Globus pallidus (tissue), 1 donor: ENCODE data around the gene PARD3B.
"Not testable (repeated sequence)": the region's sequence is repeated elsewhere in the genome, so short reads cannot be mapped to it uniquely, and the experiment has no call there.

Source experiments
- DNase-seq: peaks from one replicate; pipeline ENCODE4 v3.0.0-alpha.2; 2015; ENCODE audit warnings: low spot score

The PARD3B gene

GRCh38 chr2:204539019-204539385 lies 6.3 kb upstream of the PARD3B start:
- no peak for DNase-seq

GRCh38 chr2:204541637-204542036 lies 3.6 kb upstream of the PARD3B start:
- no peak for DNase-seq

- no peak for DNase-seq
These were observed 2.2 kb upstream of the PARD3B start for GRCh38 chr2:204542982-204543608.

GRCh38 chr2:204545861-204546735 lies 823 bp downstream of the PARD3B start:
- no peak for DNase-seq

GRCh38 chr2:204550751-204551511 lies 5.7 kb downstream of the PARD3B start:
- no peak for DNase-seq

GRCh38 chr2:204551512-204551863 lies 6.2 kb downstream of the PARD3B start:
- DNase-seq: no peak

- DNase-seq: no peak
These were observed 12.3 kb downstream of the PARD3B start for GRCh38 chr2:204557604-204558003.

GRCh38 chr2:204559358-204559757 lies 14.1 kb downstream of the PARD3B start:
- not testable (repeated sequence) for DNase-seq

GRCh38 chr2:204560902-204561301 lies 15.6 kb downstream of the PARD3B start:
- DNase-seq: no peak

- DNase-seq: no peak
These were observed 16.5 kb downstream of the PARD3B start for GRCh38 chr2:204561771-204562170.

GRCh38 chr2:204566439-204566838 lies 21.2 kb downstream of the PARD3B start:
- DNase-seq: no peak

- DNase-seq: no peak
These were observed 25.1 kb downstream of the PARD3B start for GRCh38 chr2:204570421-204570820.

GRCh38 chr2:204571041-204571440 lies 25.8 kb downstream of the PARD3B start:
- DNase-seq: no peak

- DNase-seq: no peak
These were observed 26.6 kb downstream of the PARD3B start for GRCh38 chr2:204571911-204572310.

- no peak for DNase-seq
These were observed 27.9 kb downstream of the PARD3B start for GRCh38 chr2:204573221-204573620.

GRCh38 chr2:204574486-204574885 lies 29.2 kb downstream of the PARD3B start:
- DNase-seq: no peak

GRCh38 chr2:204575463-204575862 lies 30.2 kb downstream of the PARD3B start:
- DNase-seq: no peak

- no peak for DNase-seq
These were observed 31.2 kb downstream of the PARD3B start for GRCh38 chr2:204576362-204576979.

- DNase-seq: peak; percentile 45
These were observed 33.8 kb downstream of the PARD3B start for GRCh38 chr2:204578928-204579598.

GRCh38 chr2:204581946-204582345 lies 36.7 kb downstream of the PARD3B start:
- DNase-seq: no peak

GRCh38 chr2:204583773-204584172 lies 38.5 kb downstream of the PARD3B start:
- peak; percentile 49 for DNase-seq

GRCh38 chr2:204585930-204586329 lies 40.7 kb downstream of the PARD3B start:
- DNase-seq: no peak
